H1 (cell line): ENCODE results near the gene OPCML.

ENCODE experiments used
- EGR1 ChIP-seq: IDR thresholded peaks from 2 replicates; pipeline ENCODE4 v1.6.1; 2011; ENCODE audit warnings: low read depth, low read length, borderline replicate concordance
- GTF2F1 ChIP-seq: IDR thresholded peaks from 2 replicates; pipeline ENCODE4 v1.6.1; 2012; ENCODE audit warnings: low read depth, low read length, improper control_type of control experiment, borderline replicate concordance
- JUN ChIP-seq: IDR thresholded peaks from 2 replicates; pipeline ENCODE4 v1.6.1; 2011; ENCODE audit warnings: low read depth, mild to moderate bottlenecking, improper control_type of control experiment, low read length
- SRF ChIP-seq: IDR thresholded peaks from 2 replicates; pipeline ENCODE4 v1.6.1; 2011; ENCODE audit warnings: mild to moderate bottlenecking, low read depth, low read length, moderate library complexity
- TCF12 ChIP-seq: IDR thresholded peaks from 2 replicates; pipeline ENCODE4 v1.6.1; 2011; ENCODE audit warnings: low read depth, mild to moderate bottlenecking, low read length
- ZNF274 ChIP-seq: IDR thresholded peaks from 2 replicates; pipeline ENCODE4 v1.7.0; 2012; ENCODE audit warnings: low read length, borderline replicate concordance; ENCODE audit errors: extremely low read depth
- TF ChIP-seq, protein P1 (sequence below), 3 experiments: IDR thresholded peaks; 1 replicate in 2 of 3; 2 replicates in 1 of 3; pipeline versions ENCODE4 v1.5.1 to v1.6.1; 2011; ENCODE audit warnings: low read length in 3 of 3, mild to moderate bottlenecking in 3 of 3, inconsistent platforms in 2 of 3, low read depth in 1 of 3, moderate library complexity in 1 of 3; ENCODE audit not compliant: insufficient read depth in 1 of 3; ENCODE audit errors: control extremely low read depth in 1 of 3
- TF ChIP-seq, protein P2 (sequence below): IDR thresholded peaks from 2 replicates; pipeline ENCODE4 v1.6.1; 2011; ENCODE audit warnings: low read depth, mild to moderate bottlenecking, low read length; ENCODE audit not compliant: insufficient read depth
- TF ChIP-seq, protein P3 (sequence below): IDR thresholded peaks from 2 replicates; pipeline ENCODE4 v1.6.1; 2012; ENCODE audit warnings: inconsistent platforms

DNA sequence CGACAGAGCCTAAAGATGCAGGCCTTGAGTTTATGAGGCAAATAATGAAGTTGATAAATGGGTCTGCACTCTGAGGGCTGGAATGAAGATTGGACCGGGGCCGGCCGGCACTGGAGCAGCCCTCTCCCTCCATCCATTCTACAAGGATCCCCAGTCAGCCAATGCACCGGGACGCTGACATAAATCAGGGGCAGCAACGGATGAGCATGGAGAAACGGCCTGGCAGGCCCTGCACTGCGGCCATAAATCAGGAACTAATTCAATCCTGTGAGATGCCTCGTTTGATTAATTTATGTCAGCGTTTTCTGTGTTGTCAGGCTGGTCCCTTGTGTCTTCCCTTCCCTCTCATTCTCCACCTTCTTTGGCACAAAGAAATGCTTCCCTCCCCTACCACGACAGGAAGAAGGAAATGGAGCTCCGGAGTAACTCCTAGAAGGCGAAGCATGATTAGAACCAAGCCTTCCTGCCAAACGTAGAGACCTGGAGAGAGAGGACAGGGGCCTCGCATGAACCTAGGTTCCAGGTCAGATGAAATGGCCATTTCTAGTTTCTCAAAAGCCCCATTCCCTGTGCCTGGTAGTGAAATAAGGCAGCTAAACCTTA, 358.4 kb downstream of the OPCML start:
- TF ChIP-seq TCF12 (no peak), EGR1 (no peak), GTF2F1 (no peak), JUN (no peak), SRF (no peak), ZNF274 (no peak)
- TF ChIP-seq, protein P1, sequence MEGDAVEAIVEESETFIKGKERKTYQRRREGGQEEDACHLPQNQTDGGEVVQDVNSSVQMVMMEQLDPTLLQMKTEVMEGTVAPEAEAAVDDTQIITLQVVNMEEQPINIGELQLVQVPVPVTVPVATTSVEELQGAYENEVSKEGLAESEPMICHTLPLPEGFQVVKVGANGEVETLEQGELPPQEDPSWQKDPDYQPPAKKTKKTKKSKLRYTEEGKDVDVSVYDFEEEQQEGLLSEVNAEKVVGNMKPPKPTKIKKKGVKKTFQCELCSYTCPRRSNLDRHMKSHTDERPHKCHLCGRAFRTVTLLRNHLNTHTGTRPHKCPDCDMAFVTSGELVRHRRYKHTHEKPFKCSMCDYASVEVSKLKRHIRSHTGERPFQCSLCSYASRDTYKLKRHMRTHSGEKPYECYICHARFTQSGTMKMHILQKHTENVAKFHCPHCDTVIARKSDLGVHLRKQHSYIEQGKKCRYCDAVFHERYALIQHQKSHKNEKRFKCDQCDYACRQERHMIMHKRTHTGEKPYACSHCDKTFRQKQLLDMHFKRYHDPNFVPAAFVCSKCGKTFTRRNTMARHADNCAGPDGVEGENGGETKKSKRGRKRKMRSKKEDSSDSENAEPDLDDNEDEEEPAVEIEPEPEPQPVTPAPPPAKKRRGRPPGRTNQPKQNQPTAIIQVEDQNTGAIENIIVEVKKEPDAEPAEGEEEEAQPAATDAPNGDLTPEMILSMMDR (IDR thresholded peaks at IDR 0.05; ENCODE audit: control extremely low read depth in 1 of 3, insufficient read depth in 1 of 3, low read depth in 1 of 3, low read length in 3 of 3): no peak
- TF ChIP-seq, protein P2, sequence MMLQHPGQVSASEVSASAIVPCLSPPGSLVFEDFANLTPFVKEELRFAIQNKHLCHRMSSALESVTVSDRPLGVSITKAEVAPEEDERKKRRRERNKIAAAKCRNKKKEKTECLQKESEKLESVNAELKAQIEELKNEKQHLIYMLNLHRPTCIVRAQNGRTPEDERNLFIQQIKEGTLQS: no peak
- TF ChIP-seq, protein P3, sequence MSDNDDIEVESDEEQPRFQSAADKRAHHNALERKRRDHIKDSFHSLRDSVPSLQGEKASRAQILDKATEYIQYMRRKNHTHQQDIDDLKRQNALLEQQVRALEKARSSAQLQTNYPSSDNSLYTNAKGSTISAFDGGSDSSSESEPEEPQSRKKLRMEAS: no peak
